ENCODE data around the gene SLC12A7. TPM values are rescaled to one million over a fixed set of nuclear protein-coding genes. Genes with fewer than 3 reads are reported as not detected.

SLC12A7 gene
- total RNA-seq, 1 donor from 2014 or later: 11.5 TPM

GRCh38 chr5:1065891-1066650 lies 45.8 kb downstream of the SLC12A7 start:
- H3K27me3 Mint-ChIP-seq (ENCODE audit: unreplicated experiment): no peaks in the 10 kb centered on the region
- no peak for DNase-seq (ENCODE audit: extremely low spot score, unreplicated experiment)
- no peaks in the 10 kb centered on the region for H3K4me1 Mint-ChIP-seq (ENCODE audit: unreplicated experiment)
- H3K27ac Mint-ChIP-seq (ENCODE audit: unreplicated experiment): no peak overlapping the region
- H3K36me3 Mint-ChIP-seq (ENCODE audit: unreplicated experiment): no peaks in the 10 kb centered on the region
- H3K4me3 Mint-ChIP-seq (ENCODE audit: unreplicated experiment): no peak overlapping the region
- no peaks in the 10 kb centered on the region for H3K9me3 Mint-ChIP-seq (ENCODE audit: unreplicated experiment)
- no peak for TF ChIP-seq CTCF (IDR thresholded peaks at IDR 0.05)

- no peaks in the 10 kb centered on the region for H3K27me3 Mint-ChIP-seq (ENCODE audit: unreplicated experiment)
- H3K9me3 Mint-ChIP-seq (ENCODE audit: unreplicated experiment): no peaks in the 10 kb centered on the region
- H3K36me3 Mint-ChIP-seq (ENCODE audit: unreplicated experiment): no peaks in the 10 kb centered on the region
- no peaks in the 10 kb centered on the region for H3K4me1 Mint-ChIP-seq (ENCODE audit: unreplicated experiment)
- no peak for DNase-seq (ENCODE audit: extremely low spot score, unreplicated experiment)
- no peak for TF ChIP-seq CTCF (IDR thresholded peaks at IDR 0.05)
- H3K4me3 Mint-ChIP-seq (ENCODE audit: unreplicated experiment): no peak overlapping the region
- H3K27ac Mint-ChIP-seq (ENCODE audit: unreplicated experiment): no peak overlapping the region
These were observed 46.6 kb downstream of the SLC12A7 start for GRCh38 chr5:1065143-1065750.

DNA sequence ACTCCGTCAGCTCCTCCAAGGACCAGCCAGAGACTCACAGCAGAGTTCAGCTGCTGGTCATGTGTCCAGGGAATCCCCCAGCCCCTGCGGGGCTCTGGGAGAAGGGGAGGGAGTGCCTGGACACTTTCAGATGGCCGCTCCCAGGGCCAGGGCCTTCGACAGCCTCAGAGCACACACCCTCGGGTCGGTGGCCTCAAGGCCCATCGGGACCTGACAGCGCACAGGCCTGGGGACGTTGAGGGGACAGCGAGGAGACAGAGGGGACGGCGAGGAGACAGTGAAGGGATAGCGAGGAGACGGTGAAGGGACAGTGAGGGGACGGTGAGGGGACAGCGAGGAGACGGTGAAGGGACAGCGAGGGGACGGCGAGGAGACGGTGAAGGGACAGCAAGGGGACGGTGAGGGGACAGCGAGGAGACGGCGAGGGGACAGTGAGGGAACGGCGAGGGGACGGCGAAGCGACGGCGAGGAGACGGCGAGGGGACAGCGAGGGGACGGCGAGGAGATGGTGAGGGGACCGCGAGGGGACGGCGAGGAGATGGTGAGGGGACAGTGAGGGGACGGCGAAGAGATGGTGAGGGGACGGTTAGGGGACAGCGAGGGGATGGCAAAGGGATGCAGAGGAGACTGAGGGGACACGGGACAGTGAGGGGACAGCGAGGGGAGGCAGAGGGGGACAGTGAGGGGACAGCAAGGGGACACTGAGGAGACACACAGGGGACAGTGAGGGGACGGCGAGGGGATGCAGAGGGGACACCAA lies 47.3 kb downstream of the SLC12A7 start:
- H3K27ac Mint-ChIP-seq (ENCODE audit: unreplicated experiment): no peak overlapping the region
- H3K9me3 Mint-ChIP-seq (ENCODE audit: unreplicated experiment): no peaks in the 10 kb centered on the region
- no peak for TF ChIP-seq CTCF (IDR thresholded peaks at IDR 0.05)
- no peak for DNase-seq (ENCODE audit: extremely low spot score, unreplicated experiment)
- no peaks in the 10 kb centered on the region for H3K27me3 Mint-ChIP-seq (ENCODE audit: unreplicated experiment)
- no peak overlapping the region for H3K4me3 Mint-ChIP-seq (ENCODE audit: unreplicated experiment)
- H3K36me3 Mint-ChIP-seq (ENCODE audit: unreplicated experiment): no peaks in the 10 kb centered on the region
- no peaks in the 10 kb centered on the region for H3K4me1 Mint-ChIP-seq (ENCODE audit: unreplicated experiment)

GRCh38 chr5:1063661-1064382 lies 48.0 kb downstream of the SLC12A7 start:
- Mint-ChIP-seq H3K27me3 (ENCODE audit: unreplicated experiment) (no peaks in the 10 kb centered on the region), H3K4me3 (ENCODE audit: unreplicated experiment) (no peak overlapping the region), H3K27ac (ENCODE audit: unreplicated experiment) (no peak overlapping the region), H3K9me3 (ENCODE audit: unreplicated experiment) (no peaks in the 10 kb centered on the region), H3K4me1 (ENCODE audit: unreplicated experiment) (no peaks in the 10 kb centered on the region), H3K36me3 (ENCODE audit: unreplicated experiment) (no peaks in the 10 kb centered on the region)
- DNase-seq (ENCODE audit: extremely low spot score, unreplicated experiment): no peak
- TF ChIP-seq CTCF (IDR thresholded peaks at IDR 0.05): no peak

Measured in osteocyte (in vitro differentiated cells).